Pancreas (tissue), 10 donors: Measurements from ENCODE around the gene DNAL1. TPM values are rescaled to one million over a fixed set of nuclear protein-coding genes. Genes with fewer than 3 reads are reported as not detected.

ENCODE experiments used
- ATAC-seq, 4 donors: fragments of 200-7000 bp; cut with Tn5 transposase; one replicate each; pipeline versions ENCODE4 v1.8.0 to v1.9.1; 2020; ENCODE audit warnings: mild to moderate bottlenecking in 4 of 4, moderate library complexity in 4 of 4
- DNase-seq, 6 donors: peaks; one replicate each; pipeline ENCODE4 v3.0.0-alpha.2; 2020
- FAIRE-seq: peaks from 2 replicates; lab custom pipeline; 2012; peaks lifted over from hg19 to GRCh38; lab: Jason Lieb, UNC
- H3K27ac ChIP-seq, 4 donors: fragments of 200-600 bp; sonication (generic); 1 replicate in 3 of 4; 2 replicates in 1 of 4; pipeline versions ENCODE4 v1.5.0 to v1.8.0; 2020
- H3K27me3 ChIP-seq, 4 donors: fragments of 200-600 bp; one replicate each; pipeline ENCODE4 v1.8.0; 2021
- H3K36me3 ChIP-seq, 3 donors: fragments of 200-600 bp; sonication (generic) in 1 of 3; one replicate each; pipeline versions ENCODE4 v1.5.0 to v1.8.0; 2020 to 2021
- H3K4me1 ChIP-seq, 3 donors: fragments of 200-600 bp; one replicate each; pipeline ENCODE4 v1.8.0; 2021
- H3K4me3 ChIP-seq, 4 donors: fragments of 200-600 bp; sonication (generic) in 2 of 4; one replicate each; pipeline versions ENCODE4 v1.5.0 to v1.8.0; 2020 to 2021
- H3K9me3 ChIP-seq, 4 donors: fragments of 200-600 bp; one replicate each; pipeline ENCODE4 v1.8.0; 2021
- WGBS, 2 donors: extraction: QIAGEN DNeasy Blood & Tissue Kit; methylation state at CpG; one replicate each; pipeline ENCODE4 v1.1.7; 2013; 5-methylcytosine and 5-hydroxymethylcytosine counted together
- intact Hi-C, 3 donors: fragments of 100-400 bp; cut with DNase I; formaldehyde crosslinking; loops; one replicate each; pipeline versions ENCODE4 v1.11.1 to v1.14.2; 2022
- polyA plus RNA-seq, 2 donors: library from polyadenylated mRNA; stranded (reverse); fragments of 200-250 nt; gene quantifications; one replicate each; pipeline ENCODE4 v1.2.3, GENCODE V29; 2013
- total RNA-seq, 6 donors: library from RNA; stranded (reverse); fragmentation: NEBNext Ultra II Directional in 4 of 6; extraction: Animal tissue kit (Norgen Biotek cat#: 25700) in 4 of 6; gene quantifications; one replicate each; pipeline versions ENCODE4 v1.2.1 to v1.2.4, GENCODE V29; 2021 to 2023
- TF ChIP-seq, protein P1 (sequence below), 4 donors: fragments of 200-600 bp; sonication (generic) in 3 of 4; IDR thresholded peaks; one replicate each; pipeline versions ENCODE4 v1.5.0 to v1.8.0; 2021; ENCODE audit warnings: antibody characterized with exemption in 4 of 4
- donor health status: healthy with polysubstance abuse.
- donor health status: DM: no; HTN: no; CAD: no; lungs with moderate emphysema.
- donor health status: DM: no; HTN: no; CAD: no.
- donor health status: control.
- donor health status: control.
- donor health status: Bipolar disorder and iron deficiency.
- donor health status: DM: yes; HTN: yes; CAD: no.
- donor health status: DM: no; HTN: no; CAD: no.
- donor health status: DM: no; HTN: no; CAD: no.
- donor health status: DM: yes; HTN: yes; CAD: no.

DNAL1 gene
- total and polyA plus RNA-seq, 8 donors, result 3.2 to 9.2 (median 5.2) TPM

DNA sequence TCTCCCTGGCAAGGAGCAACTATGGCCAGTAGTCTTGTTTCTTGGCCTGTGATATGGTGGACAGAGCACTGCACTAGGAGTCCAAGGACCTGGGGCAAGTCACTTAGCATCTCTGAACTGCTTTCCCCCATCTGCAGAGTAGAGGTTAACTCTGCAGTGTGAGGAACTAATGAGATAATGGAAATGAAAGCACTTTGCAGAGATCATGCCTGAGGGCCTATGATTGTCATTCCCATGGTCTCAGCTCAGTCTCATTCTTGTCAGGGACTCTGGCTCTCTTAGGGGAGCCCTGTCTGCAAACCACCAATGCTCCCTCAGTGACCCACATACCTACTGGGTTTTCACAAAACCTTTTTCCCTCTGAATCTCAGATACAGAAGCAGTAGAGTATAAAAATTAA lies 75.8 kb downstream of the DNAL1 start:
- DNase-seq (no peak), FAIRE-seq (no peak), ATAC-seq (no peak)
- H3K9me3 ChIP-seq, result no peaks in the 10 kb centered on the region
- H3K36me3 ChIP-seq, result peaks cover 0 to 74% (median 36%) of the 10 kb centered on the region in 3 donors
- intact Hi-C loops, result no loop called here
- H3K27me3 ChIP-seq, result no peaks in the 10 kb centered on the region
- no peak overlapping the region for H3K27ac ChIP-seq
- TF ChIP-seq, protein P1, sequence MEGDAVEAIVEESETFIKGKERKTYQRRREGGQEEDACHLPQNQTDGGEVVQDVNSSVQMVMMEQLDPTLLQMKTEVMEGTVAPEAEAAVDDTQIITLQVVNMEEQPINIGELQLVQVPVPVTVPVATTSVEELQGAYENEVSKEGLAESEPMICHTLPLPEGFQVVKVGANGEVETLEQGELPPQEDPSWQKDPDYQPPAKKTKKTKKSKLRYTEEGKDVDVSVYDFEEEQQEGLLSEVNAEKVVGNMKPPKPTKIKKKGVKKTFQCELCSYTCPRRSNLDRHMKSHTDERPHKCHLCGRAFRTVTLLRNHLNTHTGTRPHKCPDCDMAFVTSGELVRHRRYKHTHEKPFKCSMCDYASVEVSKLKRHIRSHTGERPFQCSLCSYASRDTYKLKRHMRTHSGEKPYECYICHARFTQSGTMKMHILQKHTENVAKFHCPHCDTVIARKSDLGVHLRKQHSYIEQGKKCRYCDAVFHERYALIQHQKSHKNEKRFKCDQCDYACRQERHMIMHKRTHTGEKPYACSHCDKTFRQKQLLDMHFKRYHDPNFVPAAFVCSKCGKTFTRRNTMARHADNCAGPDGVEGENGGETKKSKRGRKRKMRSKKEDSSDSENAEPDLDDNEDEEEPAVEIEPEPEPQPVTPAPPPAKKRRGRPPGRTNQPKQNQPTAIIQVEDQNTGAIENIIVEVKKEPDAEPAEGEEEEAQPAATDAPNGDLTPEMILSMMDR (IDR thresholded peaks at IDR 0.05), result no peak
- H3K4me3 ChIP-seq, result no peak overlapping the region
- no peaks in the 10 kb centered on the region for H3K4me1 ChIP-seq

DNA sequence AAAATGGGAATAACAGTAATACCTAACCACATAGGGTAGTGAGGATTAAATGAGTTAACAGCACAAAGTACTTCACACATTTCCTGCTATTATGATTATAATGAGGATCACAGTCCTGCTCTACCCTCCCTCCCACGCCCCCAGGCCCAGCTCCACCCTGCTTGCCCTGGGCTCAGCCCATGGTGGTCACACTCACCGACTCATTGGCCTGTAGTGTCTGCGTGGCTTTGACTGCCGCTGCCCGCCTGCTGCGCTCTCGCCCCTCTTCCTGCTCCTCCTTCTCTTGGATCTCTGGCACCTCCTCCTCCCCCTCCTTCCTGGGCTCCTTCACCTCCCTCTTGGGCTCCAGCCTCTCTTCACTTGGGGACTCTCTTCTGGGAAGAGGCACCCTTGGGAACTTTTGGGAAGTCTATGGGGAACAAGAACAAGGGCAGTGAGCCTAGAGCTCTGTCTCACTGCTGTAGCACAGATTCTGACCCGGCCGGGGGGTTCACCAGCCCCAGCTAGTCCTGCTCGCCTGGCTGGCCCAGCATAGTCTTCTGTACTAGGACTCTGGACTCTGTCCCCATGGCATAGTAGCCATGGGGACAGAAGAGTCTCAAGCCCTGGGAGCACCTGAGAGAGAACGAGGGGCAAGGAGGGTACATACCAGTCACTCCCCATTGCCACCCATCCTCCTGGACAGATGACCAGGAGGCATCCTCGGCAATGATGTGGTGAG lies 76.5 kb downstream of the DNAL1 start:
- 95% methylated on average over 12 of the region's 12 CpGs for WGBS, 2 donors
- ATAC-seq, result no peak

DNA sequence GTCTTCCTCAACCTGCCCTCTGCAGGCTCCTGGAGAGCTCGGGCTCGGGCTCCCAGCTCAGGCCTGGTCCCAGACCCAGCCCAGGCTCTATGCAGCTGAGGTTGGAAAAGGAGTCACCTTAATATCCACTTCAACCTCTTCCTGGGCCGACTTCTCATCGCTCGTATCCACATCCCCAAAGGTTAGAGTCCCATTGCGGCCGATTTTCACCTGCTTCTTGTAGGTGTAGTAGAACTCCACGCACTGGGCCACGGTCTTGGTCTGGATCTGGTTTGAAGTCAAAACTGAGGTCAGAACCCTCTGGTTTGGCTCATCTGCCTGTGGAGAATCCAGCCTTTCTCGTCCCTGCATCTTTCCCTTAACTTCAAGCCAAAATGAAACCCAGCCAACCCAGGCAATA lies 77.8 kb downstream of the DNAL1 start:
- ATAC-seq, result no peak
- Histone ChIP-seq H3K36me3 (peaks cover 14 to 86% (median 40%) of the 10 kb centered on the region in 3 donors), H3K27me3 (no peaks in the 10 kb centered on the region), H3K4me1 (no peaks in the 10 kb centered on the region), H3K9me3 (no peaks in the 10 kb centered on the region), H3K27ac (no peak overlapping the region), H3K4me3 (no peak overlapping the region)
- intact Hi-C loops, result no loop called here
- 92 to 96% methylated on average over 10 of the region's 10 CpGs for WGBS, 2 donors
- TF ChIP-seq, protein P1 (IDR thresholded peaks at IDR 0.05), result no peak
- DNase-seq, result no peak
- no peak for FAIRE-seq

More for the DNA sequence above, 76.5 kb downstream of the DNAL1 start:
- H3K36me3 ChIP-seq, result peaks cover 5 to 80% (median 40%) of the 10 kb centered on the region in 3 donors
- FAIRE-seq (no peak), DNase-seq (no peak)
- H3K27ac ChIP-seq, result no peak overlapping the region
- no peaks in the 10 kb centered on the region for H3K27me3 ChIP-seq
- H3K4me3 ChIP-seq, result no peak overlapping the region
- TF ChIP-seq, protein P1 (IDR thresholded peaks at IDR 0.05), result no peak
- no peaks in the 10 kb centered on the region for H3K4me1 ChIP-seq
- no peaks in the 10 kb centered on the region for H3K9me3 ChIP-seq
- intact Hi-C loops, result no loop called here

DNA sequence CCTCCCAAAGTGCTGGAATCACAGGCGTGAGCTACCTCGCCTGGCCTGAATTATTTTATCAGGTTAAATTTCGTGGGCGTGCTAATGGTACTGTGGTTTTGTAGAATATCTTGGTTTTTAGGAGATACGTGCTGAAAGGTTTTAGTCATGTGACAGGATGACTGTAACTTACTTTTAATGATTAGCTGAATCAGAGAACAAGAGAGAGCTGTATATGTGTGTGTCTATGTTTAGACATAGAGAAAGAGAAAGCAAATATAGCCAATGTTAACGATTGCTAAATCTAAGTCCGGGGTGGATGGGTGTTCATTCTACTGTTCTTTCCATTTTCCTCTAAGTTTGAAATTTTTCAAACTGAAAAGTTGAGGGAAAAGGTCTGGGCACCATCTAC lies 78.6 kb downstream of the DNAL1 start:
- H3K27ac ChIP-seq, result peak overlapping the region in 2 of 4 donors; percentile 36 to 51
- intact Hi-C loops, result no loop called here
- ATAC-seq, result peak in 3 of 4 donors; percentile 5 to 21 (median 20)
- no peak overlapping the region for H3K4me3 ChIP-seq
- H3K27me3 ChIP-seq, result no peaks in the 10 kb centered on the region
- H3K4me1 ChIP-seq, result no peaks in the 10 kb centered on the region
- DNase-seq, result no peak
- H3K36me3 ChIP-seq, result peaks cover 14 to 83% (median 40%) of the 10 kb centered on the region in 3 donors
- TF ChIP-seq, protein P1 (IDR thresholded peaks at IDR 0.05), result no peak
- H3K9me3 ChIP-seq, result no peaks in the 10 kb centered on the region
- WGBS, 2 donors, result 69 to 72% methylated on average over 7 of the region's 7 CpGs
- FAIRE-seq, result no peak
